Parathyroid adenoma (tissue), 2 donors: ENCODE measurements around the gene GBP1.
"Not testable (repeated sequence)": the region's sequence is repeated elsewhere in the genome, so short reads cannot be mapped to it uniquely, and the experiment has no call there.

ENCODE experiments used
- H2AFZ ChIP-seq: fragments of 300-600 bp; sonication (generic); one replicate; pipeline ENCODE4 v1.7.0; 2017; ENCODE audit warnings: antibody characterized with exemption, mild to moderate bottlenecking
- H3K27ac ChIP-seq: fragments of 300-600 bp; sonication (generic); one replicate; pipeline ENCODE4 v1.7.0; 2017
- H3K27me3 ChIP-seq: fragments of 300-600 bp; sonication (generic); one replicate; pipeline ENCODE4 v1.7.0; 2017; ENCODE audit warnings: low read length; ENCODE audit not compliant: control insufficient read depth, insufficient read depth
- H3K36me3 ChIP-seq: fragments of 300-600 bp; sonication (generic); one replicate; pipeline ENCODE4 v1.7.0; 2017; ENCODE audit warnings: low read length; ENCODE audit not compliant: control insufficient read depth, insufficient read depth
- H3K4me1 ChIP-seq: fragments of 300-600 bp; sonication (generic); one replicate; pipeline ENCODE4 v1.7.0; 2017; ENCODE audit warnings: control low read depth
- H3K4me2 ChIP-seq: fragments of 300-600 bp; sonication (generic); one replicate; pipeline ENCODE4 v1.7.0; 2017; ENCODE audit warnings: low read length
- H3K4me3 ChIP-seq: fragments of 300-600 bp; sonication (generic); one replicate; pipeline ENCODE4 v1.7.0; 2017; ENCODE audit warnings: low read depth, low read length
- H3K79me2 ChIP-seq: fragments of 300-600 bp; sonication (generic); one replicate; pipeline ENCODE4 v1.7.0; 2017; ENCODE audit warnings: control low read depth
- H3K9ac ChIP-seq: fragments of 300-600 bp; sonication (generic); one replicate; pipeline ENCODE4 v1.7.0; 2017; ENCODE audit warnings: mild to moderate bottlenecking
- H3K9me3 ChIP-seq: fragments of 300-600 bp; sonication (generic); one replicate; pipeline ENCODE4 v1.7.0; 2017; ENCODE audit warnings: low read length; ENCODE audit not compliant: control insufficient read depth
- CTCF ChIP-seq: fragments of 300-600 bp; sonication (generic); IDR thresholded peaks from one replicate; pipeline ENCODE4 v1.7.0; 2017; ENCODE audit warnings: antibody characterized with exemption, mild to moderate bottlenecking
- donor health status: primary hyperparathyroidism.

Gene GBP1

GRCh38 chr1:89041721-89042120 is 23.3 kb downstream of the GBP1 start:
- no peaks in the 10 kb centered on the region for H3K79me2 ChIP-seq
- H3K4me3 ChIP-seq, result no peak overlapping the region
- TF ChIP-seq CTCF, result no peak
- H3K4me1 ChIP-seq, result peaks cover 4% of the 10 kb centered on the region
- H3K36me3 ChIP-seq, result no peaks in the 10 kb centered on the region
- no peak overlapping the region for H3K9ac ChIP-seq
- H3K4me2 ChIP-seq, result no peak overlapping the region
- no peaks in the 10 kb centered on the region for H3K27me3 ChIP-seq
- H3K9me3 ChIP-seq, result no peaks in the 10 kb centered on the region
- no peak overlapping the region for H2AFZ ChIP-seq
- no peak overlapping the region for H3K27ac ChIP-seq

GRCh38 chr1:89041119-89041641 is 23.8 kb downstream of the GBP1 start:
- Histone ChIP-seq H3K9me3 (no peaks in the 10 kb centered on the region), H3K27me3 (no peaks in the 10 kb centered on the region), H3K4me1 (no peaks in the 10 kb centered on the region), H3K79me2 (no peaks in the 10 kb centered on the region), H3K36me3 (no peaks in the 10 kb centered on the region), H3K27ac (no peak overlapping the region), H3K4me3 (no peak overlapping the region), H3K9ac (no peak overlapping the region), H2AFZ (no peak overlapping the region), H3K4me2 (no peak overlapping the region)
- no peak for TF ChIP-seq CTCF

GRCh38 chr1:89040315-89040626 is 24.7 kb downstream of the GBP1 start:
- TF ChIP-seq CTCF, result no peak
- H3K9me3 ChIP-seq, result no peaks in the 10 kb centered on the region

GRCh38 chr1:89037186-89037585 is 27.8 kb downstream of the GBP1 start:
- Histone ChIP-seq H3K79me2 (no peaks in the 10 kb centered on the region), H3K9me3 (no peaks in the 10 kb centered on the region), H3K4me2 (no peak overlapping the region), H3K4me1 (no peaks in the 10 kb centered on the region), H2AFZ (no peak overlapping the region), H3K36me3 (no peaks in the 10 kb centered on the region), H3K4me3 (no peak overlapping the region), H3K27ac (no peak overlapping the region), H3K27me3 (no peaks in the 10 kb centered on the region), H3K9ac (no peak overlapping the region)
- no peak for TF ChIP-seq CTCF

More at GRCh38 chr1:89040315-89040626, 24.7 kb downstream of the GBP1 start:
- no peaks in the 10 kb centered on the region for H3K4me1 ChIP-seq
- no peaks in the 10 kb centered on the region for H3K79me2 ChIP-seq
- H3K36me3 ChIP-seq, result no peaks in the 10 kb centered on the region
- H3K27ac ChIP-seq, result no peak overlapping the region
- H3K27me3 ChIP-seq, result no peaks in the 10 kb centered on the region
- no peak overlapping the region for H3K9ac ChIP-seq
- no peak overlapping the region for H3K4me2 ChIP-seq
- no peak overlapping the region for H2AFZ ChIP-seq
- H3K4me3 ChIP-seq, result no peak overlapping the region

GRCh38 chr1:89035080-89035479 is 29.9 kb downstream of the GBP1 start:
- H3K36me3 ChIP-seq, result no peaks in the 10 kb centered on the region
- H3K79me2 ChIP-seq, result no peaks in the 10 kb centered on the region
- no peak overlapping the region for H2AFZ ChIP-seq
- H3K27ac ChIP-seq, result no peak overlapping the region
- H3K9me3 ChIP-seq, result no peaks in the 10 kb centered on the region
- H3K4me3 ChIP-seq, result no peak overlapping the region
- no peak for TF ChIP-seq CTCF
- no peak overlapping the region for H3K4me2 ChIP-seq
- H3K9ac ChIP-seq, result no peak overlapping the region
- H3K4me1 ChIP-seq, result no peaks in the 10 kb centered on the region
- H3K27me3 ChIP-seq, result no peaks in the 10 kb centered on the region

- not testable (repeated sequence) for H3K9me3 ChIP-seq, H3K4me3 ChIP-seq, H3K4me2 ChIP-seq, H3K79me2 ChIP-seq, H3K4me1 ChIP-seq, H2AFZ ChIP-seq, H3K27ac ChIP-seq, H3K27me3 ChIP-seq, H3K9ac ChIP-seq, H3K36me3 ChIP-seq
Observed at GRCh38 chr1:89034004-89034403, 31.0 kb downstream of the GBP1 start.

- H3K4me1 ChIP-seq, H3K79me2 ChIP-seq, H2AFZ ChIP-seq, H3K4me2 ChIP-seq, H3K9ac ChIP-seq, H3K9me3 ChIP-seq, H3K4me3 ChIP-seq, H3K27me3 ChIP-seq, H3K36me3 ChIP-seq, H3K27ac ChIP-seq: not testable (repeated sequence)
Observed at GRCh38 chr1:89029051-89029450, 36.0 kb downstream of the GBP1 start.
